Activated naive CD4-positive, alpha-beta T cell treated with anti-CD3 and anti-CD28 coated beads, Interleukin-2, amount 50 U/mL, for 16 hours (primary cell): ENCODE measurements around the gene NSD1.
"Not testable (repeated sequence)": the region's sequence is repeated elsewhere in the genome, so short reads cannot be mapped to it uniquely, and the experiment has no call there.

Experiments used
- DNase-seq: peaks from one replicate; pipeline ENCODE4 v3.0.0-alpha.2; 2020

NSD1 gene

GRCh38 chr5:177293819-177294581, 160.4 kb downstream of the NSD1 start:
- no peak for DNase-seq

GRCh38 chr5:177294632-177295031, 161.1 kb downstream of the NSD1 start:
- no peak for DNase-seq

- DNase-seq: no peak
Measured at GRCh38 chr5:177295924-177296323, 162.4 kb downstream of the NSD1 start.

- DNase-seq: no peak
Measured at GRCh38 chr5:177296581-177296980, 163.0 kb downstream of the NSD1 start.

- no peak for DNase-seq
Measured at GRCh38 chr5:177297922-177298321, 164.3 kb downstream of the NSD1 start.

GRCh38 chr5:177299697-177300096, 166.1 kb downstream of the NSD1 start:
- no peak for DNase-seq

- no peak for DNase-seq
Measured at GRCh38 chr5:177300236-177300880, 166.8 kb downstream of the NSD1 start.

- no peak for DNase-seq
Measured at GRCh38 chr5:177300951-177301350, 167.4 kb downstream of the NSD1 start.

- no peak for DNase-seq
Measured at GRCh38 chr5:177301503-177302165, 168.1 kb downstream of the NSD1 start.

GRCh38 chr5:177302354-177303110, 169.0 kb downstream of the NSD1 start:
- no peak for DNase-seq

GRCh38 chr5:177303121-177303924, 169.8 kb downstream of the NSD1 start, which contains the start of the genes PRELID1 and RAB24:
PRELID1 (plus strand) TSS chr5:177303799; CDS start chr5:177303986, 187 bp downstream.
RAB24 (minus strand) TSS chr5:177303719; CDS start chr5:177303288, 431 bp downstream.
- peak; percentile 90 for DNase-seq

- DNase-seq: no peak
Measured at GRCh38 chr5:177303925-177304391, 170.4 kb downstream of the NSD1 start.

GRCh38 chr5:177304392-177305119, 171.0 kb downstream of the NSD1 start:
- no peak for DNase-seq

GRCh38 chr5:177306103-177306640, 172.6 kb downstream of the NSD1 start:
- not testable (repeated sequence) for DNase-seq

- DNase-seq: no peak
Measured at GRCh38 chr5:177306674-177307543, 173.3 kb downstream of the NSD1 start.

- DNase-seq: no peak
Measured at GRCh38 chr5:177307544-177308363, 174.2 kb downstream of the NSD1 start.

- DNase-seq: no peak
Measured at GRCh38 chr5:177308740-177309139, 175.2 kb downstream of the NSD1 start.

- DNase-seq: peak; percentile 74
Measured at GRCh38 chr5:177309351-177310191, 176.0 kb downstream of the NSD1 start.
